ENCODE measurements around the gene STARD5.
A peak's percentile ranks its signal among the peaks of the same experiment; 100 is the strongest.

The STARD5 gene

DNA sequence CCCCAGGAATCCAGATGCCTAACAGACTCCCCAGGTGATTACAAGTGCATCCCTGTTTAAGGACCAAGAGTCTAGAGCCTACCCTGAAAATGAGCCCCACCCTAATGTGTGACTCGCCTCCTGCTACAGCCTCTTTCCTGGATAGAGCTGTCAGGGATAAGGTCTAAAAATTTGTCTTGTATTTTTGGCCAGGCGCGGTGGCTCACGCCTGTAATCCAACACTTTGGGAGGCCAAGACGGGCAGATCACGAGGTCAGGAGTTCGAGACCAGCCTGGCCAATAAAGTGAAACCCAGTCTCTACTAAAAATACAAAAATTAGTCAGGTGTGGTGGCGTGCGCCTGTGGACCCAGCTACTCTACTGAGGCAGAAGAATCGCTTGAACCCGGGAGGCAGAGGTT lies 38.8 kb upstream of the STARD5 start:
- H3K4me3 ChIP-seq (ENCODE audit: low read depth, low read length), result no peak overlapping the region
- no peak for DNase-seq (ENCODE audit: low read depth)
- TF ChIP-seq, protein P1, sequence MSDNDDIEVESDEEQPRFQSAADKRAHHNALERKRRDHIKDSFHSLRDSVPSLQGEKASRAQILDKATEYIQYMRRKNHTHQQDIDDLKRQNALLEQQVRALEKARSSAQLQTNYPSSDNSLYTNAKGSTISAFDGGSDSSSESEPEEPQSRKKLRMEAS (IDR thresholded peaks at IDR 0.05; ENCODE audit: low read depth, low read length), result no peak
- TF ChIP-seq MYC (IDR thresholded peaks at IDR 0.05; ENCODE audit: low read depth, low read length) (no peak), POLR2A (IDR thresholded peaks at IDR 0.05; ENCODE audit: extremely low read depth, insufficient read length) (no peak)
- TF ChIP-seq, protein P2, sequence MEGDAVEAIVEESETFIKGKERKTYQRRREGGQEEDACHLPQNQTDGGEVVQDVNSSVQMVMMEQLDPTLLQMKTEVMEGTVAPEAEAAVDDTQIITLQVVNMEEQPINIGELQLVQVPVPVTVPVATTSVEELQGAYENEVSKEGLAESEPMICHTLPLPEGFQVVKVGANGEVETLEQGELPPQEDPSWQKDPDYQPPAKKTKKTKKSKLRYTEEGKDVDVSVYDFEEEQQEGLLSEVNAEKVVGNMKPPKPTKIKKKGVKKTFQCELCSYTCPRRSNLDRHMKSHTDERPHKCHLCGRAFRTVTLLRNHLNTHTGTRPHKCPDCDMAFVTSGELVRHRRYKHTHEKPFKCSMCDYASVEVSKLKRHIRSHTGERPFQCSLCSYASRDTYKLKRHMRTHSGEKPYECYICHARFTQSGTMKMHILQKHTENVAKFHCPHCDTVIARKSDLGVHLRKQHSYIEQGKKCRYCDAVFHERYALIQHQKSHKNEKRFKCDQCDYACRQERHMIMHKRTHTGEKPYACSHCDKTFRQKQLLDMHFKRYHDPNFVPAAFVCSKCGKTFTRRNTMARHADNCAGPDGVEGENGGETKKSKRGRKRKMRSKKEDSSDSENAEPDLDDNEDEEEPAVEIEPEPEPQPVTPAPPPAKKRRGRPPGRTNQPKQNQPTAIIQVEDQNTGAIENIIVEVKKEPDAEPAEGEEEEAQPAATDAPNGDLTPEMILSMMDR (IDR thresholded peaks at IDR 0.05; ENCODE audit: low read depth, low read length), result no peak

DNA sequence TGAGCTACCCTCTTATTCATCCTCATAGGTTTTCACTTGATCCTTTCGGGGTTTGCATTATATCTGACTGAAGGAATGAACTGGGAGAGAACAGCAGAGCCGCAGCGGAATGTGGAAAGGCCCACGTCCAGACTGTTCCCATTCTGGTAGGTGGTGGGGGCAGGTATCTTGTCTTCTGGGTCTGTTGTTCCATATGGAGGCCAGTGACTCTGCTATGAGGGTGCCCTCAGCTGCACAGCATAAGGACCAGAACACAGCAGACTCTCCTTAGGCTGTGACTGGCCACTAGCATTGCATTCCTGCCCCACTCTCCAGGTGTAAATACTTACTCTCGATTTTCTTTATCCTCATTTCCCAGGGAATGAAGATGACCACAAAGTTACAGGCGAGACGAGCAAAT lies 38.0 kb upstream of the STARD5 start:
- H3K4me3 ChIP-seq (ENCODE audit: low read depth, low read length), result no peak overlapping the region
- TF ChIP-seq POLR2A (IDR thresholded peaks at IDR 0.05; ENCODE audit: extremely low read depth, insufficient read length) (no peak), MYC (IDR thresholded peaks at IDR 0.05; ENCODE audit: low read depth, low read length) (no peak)
- TF ChIP-seq, protein P2 (IDR thresholded peaks at IDR 0.05; ENCODE audit: low read depth, low read length), result no peak
- TF ChIP-seq, protein P1 (IDR thresholded peaks at IDR 0.05; ENCODE audit: low read depth, low read length), result no peak
- DNase-seq (ENCODE audit: low read depth), result no peak

GRCh38 chr15:81360491-81360890 lies 36.5 kb upstream of the STARD5 start:
- TF ChIP-seq, protein P2 (IDR thresholded peaks at IDR 0.05; ENCODE audit: low read depth, low read length), result no peak
- TF ChIP-seq MYC (IDR thresholded peaks at IDR 0.05; ENCODE audit: low read depth, low read length) (no peak), POLR2A (IDR thresholded peaks at IDR 0.05; ENCODE audit: extremely low read depth, insufficient read length) (no peak)
- TF ChIP-seq, protein P1 (IDR thresholded peaks at IDR 0.05; ENCODE audit: low read depth, low read length), result no peak
- no peak for DNase-seq (ENCODE audit: low read depth)
- no peak overlapping the region for H3K4me3 ChIP-seq (ENCODE audit: low read depth, low read length)

DNA sequence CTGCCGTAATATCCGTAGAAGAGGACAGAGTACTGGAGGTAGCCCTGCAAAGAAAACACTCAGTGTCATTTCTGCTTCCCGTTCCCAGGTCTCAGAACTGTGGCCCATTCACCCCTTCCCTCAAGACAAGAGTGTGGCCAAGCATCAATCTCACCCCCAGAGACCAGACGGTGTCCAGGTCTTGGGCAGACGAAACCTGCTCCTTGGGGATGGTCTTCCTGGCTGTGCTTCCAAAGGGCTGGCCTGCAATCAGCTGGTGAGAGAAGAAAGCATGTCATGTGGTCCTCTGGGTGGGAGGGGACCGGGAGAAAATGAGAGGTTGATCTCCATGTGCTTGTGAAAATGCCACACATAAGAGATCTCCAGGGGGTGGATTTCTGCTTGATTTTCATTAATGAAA lies 34.3 kb upstream of the STARD5 start:
- TF ChIP-seq, protein P2 (IDR thresholded peaks at IDR 0.05; ENCODE audit: low read depth, low read length), result no peak
- TF ChIP-seq, protein P1 (IDR thresholded peaks at IDR 0.05; ENCODE audit: low read depth, low read length), result no peak
- TF ChIP-seq POLR2A (IDR thresholded peaks at IDR 0.05; ENCODE audit: extremely low read depth, insufficient read length) (no peak), MYC (IDR thresholded peaks at IDR 0.05; ENCODE audit: low read depth, low read length) (no peak)
- H3K4me3 ChIP-seq (ENCODE audit: low read depth, low read length), result no peak overlapping the region
- no peak for DNase-seq (ENCODE audit: low read depth)

- DNase-seq (ENCODE audit: low read depth), result peak; percentile 19
- no peak overlapping the region for H3K4me3 ChIP-seq (ENCODE audit: low read depth, low read length)
- no peak for TF ChIP-seq MYC (IDR thresholded peaks at IDR 0.05; ENCODE audit: low read depth, low read length)
- TF ChIP-seq POLR2A (IDR thresholded peaks at IDR 0.05; ENCODE audit: extremely low read depth, insufficient read length), result no peak
- TF ChIP-seq, protein P1 (IDR thresholded peaks at IDR 0.05; ENCODE audit: low read depth, low read length), result no peak
- TF ChIP-seq, protein P2 (IDR thresholded peaks at IDR 0.05; ENCODE audit: low read depth, low read length), result no peak
Observed at GRCh38 chr15:81357180-81357686, 33.3 kb upstream of the STARD5 start.
